ENCODE measurements around the gene SLC6A3.

Gene SLC6A3

DNA sequence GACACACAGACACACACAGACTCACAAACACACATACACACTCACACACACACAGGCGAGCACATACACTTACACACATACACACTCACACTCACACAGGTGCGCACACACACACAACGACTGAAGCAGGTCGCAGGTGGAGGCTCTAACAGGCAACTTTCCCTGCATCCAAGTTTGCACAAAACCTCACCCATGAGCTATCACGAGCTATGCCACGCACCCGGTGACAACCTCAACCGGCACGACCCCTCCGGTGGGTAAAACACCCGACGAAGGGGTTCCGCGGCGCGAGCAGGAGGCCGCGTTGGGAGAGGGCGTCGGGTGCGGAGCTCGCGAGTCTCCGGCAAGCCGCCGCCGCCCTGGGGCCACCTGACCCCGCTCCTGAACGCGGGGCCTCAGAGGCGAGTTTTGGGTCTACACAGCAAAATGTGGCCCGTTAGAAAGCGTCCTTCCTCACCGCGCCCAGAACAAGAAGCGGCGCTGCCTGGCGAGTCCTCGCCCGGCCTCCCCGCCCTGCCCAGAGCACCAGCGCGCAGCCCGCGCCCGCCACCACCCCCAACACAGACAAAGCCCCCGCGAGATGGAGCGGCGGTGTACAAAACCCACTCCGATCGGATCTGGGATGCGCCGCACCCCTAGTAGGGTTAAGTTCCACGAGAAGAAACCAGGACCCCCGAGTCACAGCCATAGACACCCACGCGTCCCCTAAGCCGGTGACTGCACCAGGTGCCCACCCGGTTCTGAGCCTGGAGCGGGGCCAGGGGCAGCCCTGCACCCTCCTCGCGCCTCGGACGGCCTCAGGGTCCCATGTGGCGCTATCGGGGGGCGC is 665 bp downstream of the SLC6A3 start:
- in situ Hi-C loops (cut with MboI; ENCODE audit: low pct_unique_long_range_greater_than_20kb, low sequenced_read_pairs), result no loop called here
- no peak for DNase-seq

DNA sequence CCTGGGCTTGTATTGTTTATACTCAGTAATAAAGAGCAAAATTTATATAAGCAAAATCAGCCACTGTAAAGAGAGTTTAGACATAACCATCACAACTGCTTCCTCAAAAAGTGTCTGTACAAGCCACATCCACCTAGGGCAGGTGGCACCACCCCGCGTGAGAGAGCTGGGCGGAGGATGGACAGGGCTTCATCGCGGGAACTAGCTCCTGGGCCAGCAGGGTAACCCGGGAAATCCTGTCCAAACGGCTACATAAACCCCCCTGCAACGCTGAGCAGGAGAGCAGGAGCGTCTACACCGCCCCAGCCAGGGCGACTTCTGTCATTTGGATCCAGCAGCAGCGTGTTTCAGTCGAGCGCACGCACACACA is 1.3 kb downstream of the SLC6A3 start:
- DNase-seq, result no peak
- in situ Hi-C loops (cut with MboI; ENCODE audit: low pct_unique_long_range_greater_than_20kb, low sequenced_read_pairs), result no loop called here

DNA sequence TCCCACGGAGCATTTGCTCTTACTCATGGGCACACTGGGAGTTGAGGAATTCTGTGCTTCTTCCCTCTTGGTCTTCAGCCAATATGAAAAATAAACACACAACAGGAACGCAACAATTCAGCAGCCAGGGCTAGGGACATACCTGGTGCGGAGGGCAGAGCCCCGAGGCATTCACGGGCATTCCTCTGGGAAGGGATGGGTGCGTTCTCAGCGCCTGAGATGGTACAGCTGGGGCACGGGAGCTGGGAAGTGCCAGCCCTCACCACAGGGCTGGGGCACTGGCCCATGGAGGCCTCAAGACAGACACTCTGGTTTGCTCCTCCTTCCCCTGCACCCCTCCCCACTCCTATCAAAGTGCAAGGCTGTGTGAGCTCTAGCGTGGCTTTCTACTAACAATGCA is 2.1 kb downstream of the SLC6A3 start:
- no peak for DNase-seq
- in situ Hi-C loops (cut with MboI; ENCODE audit: low pct_unique_long_range_greater_than_20kb, low sequenced_read_pairs), result no loop called here

DNA sequence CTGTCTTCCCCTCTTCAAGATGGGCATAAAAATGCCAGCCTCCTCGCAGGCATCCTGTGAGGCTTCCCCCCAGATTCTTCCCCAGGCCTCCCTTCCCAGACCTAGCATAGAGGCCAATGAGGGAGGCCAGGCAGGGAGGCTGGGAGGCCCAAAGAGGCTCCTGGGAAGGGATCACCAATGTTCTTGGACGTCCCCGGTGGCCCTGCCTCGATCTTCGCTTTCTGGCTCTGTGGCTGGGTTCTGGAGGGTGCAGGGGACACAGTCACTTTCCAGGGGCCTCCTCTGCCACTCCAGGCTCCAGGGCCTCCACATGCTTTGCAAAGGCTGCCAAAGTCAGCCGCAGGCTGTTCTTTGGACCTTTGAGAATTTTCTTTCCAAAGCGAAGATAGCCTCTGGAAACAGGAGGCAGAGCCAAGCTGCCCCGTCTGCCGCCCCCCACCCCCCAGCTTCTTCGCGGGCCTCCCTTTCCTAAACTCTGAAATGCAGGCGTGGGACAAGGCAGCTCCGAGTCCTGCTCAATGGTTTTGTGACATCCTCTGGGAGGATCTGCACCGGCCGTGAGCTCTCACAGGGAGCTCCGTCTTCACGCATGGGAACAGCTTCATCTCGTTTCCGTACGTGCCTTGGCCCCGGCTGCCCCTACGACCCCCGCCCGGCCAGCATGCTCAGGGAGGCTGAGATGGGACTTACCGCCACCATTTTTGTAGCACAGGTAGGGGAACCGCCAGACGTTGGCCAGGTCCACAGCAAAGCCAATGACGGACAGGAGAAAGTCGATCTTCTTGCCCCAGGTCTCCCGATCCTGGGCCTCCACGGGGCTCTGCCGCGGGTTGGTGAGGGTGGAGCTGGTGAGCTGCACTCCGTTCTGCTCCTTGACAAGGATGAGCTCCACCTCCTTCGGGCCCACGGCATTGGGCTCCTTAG is 2.8 kb downstream of the SLC6A3 start:
- DNase-seq, result no peak
- in situ Hi-C loops (cut with MboI; ENCODE audit: low pct_unique_long_range_greater_than_20kb, low sequenced_read_pairs), result no loop called here

DNA sequence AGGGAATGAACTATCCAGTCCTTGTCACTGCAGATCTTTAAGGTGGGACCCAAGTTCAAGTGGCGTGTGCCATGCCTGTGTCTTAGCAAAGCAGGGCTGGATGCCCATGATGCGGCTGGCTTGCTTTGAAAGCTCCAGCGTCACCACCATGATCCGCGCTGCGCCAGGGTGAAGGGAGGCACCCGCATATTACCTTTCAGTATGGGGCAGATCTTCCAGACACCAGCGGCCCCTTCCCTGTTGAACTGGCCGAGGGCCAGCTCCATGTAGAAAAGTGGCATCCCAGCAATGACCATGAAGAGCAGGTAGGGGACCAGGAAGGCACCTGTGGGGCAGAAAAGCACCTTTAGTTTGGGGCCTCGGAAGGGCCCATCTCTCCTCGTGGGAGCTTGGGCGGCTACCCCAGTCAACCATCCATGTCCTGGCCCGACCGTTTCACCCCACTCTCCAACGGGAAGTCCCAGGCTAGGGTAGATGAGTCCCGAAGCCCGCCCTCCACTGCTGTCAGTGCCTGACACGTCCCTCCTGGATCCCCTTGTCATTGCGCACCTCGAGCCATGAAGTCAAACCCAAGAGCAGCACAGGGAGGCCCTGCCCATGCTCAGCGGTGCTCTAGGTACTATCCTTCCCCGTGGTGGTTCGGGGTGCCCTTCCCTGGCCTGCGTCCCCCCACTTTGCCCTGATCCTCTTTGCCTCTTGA is 3.9 kb downstream of the SLC6A3 start:
- in situ Hi-C loops (cut with MboI; ENCODE audit: low pct_unique_long_range_greater_than_20kb, low sequenced_read_pairs), result no loop called here

DNA sequence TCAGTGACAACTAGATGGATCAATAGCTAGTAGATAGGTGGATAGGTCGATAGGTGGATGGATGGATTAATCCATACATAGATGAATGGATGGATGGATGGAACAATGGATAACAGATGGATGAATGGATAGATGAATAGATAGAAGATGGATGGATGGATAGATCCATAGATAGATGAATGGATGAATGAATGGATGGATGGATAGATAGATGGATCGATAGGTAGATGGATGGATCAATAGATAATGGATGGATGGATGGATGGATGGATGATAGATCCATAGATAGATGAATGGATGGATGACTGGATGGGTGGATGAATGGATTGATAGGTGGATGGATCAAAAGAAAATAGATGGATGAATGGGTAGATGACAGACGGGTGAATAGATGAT is 5.1 kb downstream of the SLC6A3 start:
- in situ Hi-C loops (cut with MboI; ENCODE audit: low pct_unique_long_range_greater_than_20kb, low sequenced_read_pairs), result no loop called here
- no peak for DNase-seq

More for the DNA sequence above, 3.9 kb downstream of the SLC6A3 start:
- no peak for DNase-seq

DNA sequence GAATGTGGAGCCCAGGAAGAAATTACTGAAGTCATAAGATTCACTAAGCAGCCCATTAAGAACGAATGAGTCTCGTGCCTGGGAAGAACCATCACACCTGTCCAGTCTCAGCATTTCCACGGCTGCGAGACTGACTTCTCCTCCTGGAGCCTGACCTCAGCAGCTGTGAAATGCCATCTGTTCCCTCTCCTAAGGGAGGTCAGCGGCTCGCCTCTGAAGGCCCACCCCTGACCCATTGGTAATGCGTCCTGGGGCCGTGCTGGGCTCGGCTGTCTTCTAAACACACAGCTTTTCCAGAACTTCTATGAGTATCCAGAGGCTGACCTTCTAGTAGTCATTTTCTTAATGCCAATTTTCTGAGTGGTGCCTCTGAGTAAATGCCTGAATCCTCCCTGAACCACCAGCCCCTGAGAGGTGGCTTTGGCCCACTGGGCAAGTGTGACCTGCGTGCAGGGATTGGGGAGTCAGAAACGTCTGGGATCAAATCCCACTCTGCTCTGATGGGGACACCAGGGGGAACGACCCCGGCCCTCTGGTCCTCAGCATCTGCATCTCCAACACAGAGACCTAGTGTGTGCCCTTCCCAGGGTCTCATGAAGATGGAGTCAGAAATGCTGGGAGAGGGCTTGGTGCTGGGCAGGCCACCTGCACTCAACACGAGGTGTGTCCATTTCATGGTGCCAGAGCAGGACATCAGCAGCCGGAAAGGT is 5.7 kb downstream of the SLC6A3 start:
- in situ Hi-C loops (cut with MboI; ENCODE audit: low pct_unique_long_range_greater_than_20kb, low sequenced_read_pairs), result no loop called here
- no peak for DNase-seq

DNA sequence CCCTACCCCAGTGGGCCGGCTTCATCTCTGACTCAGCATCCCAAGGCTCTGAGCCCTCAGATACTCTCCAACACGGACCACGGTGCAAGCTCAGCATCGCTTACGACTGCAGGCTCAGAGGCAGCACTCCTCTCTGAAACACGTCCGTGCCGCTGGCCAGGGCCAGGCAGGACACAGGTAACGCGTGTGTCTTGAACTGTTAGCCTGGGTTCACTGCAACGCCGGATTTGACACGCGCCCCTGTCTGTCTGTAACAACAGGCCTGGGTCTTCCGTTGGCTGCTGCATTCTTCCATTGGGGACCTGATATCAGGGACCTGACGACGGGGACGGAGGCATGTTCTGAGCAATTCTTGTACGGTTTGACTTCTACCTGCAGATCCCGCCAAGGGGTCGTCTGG is 6.4 kb downstream of the SLC6A3 start:
- in situ Hi-C loops (cut with MboI; ENCODE audit: low pct_unique_long_range_greater_than_20kb, low sequenced_read_pairs), result no loop called here
- DNase-seq, result no peak

DNA sequence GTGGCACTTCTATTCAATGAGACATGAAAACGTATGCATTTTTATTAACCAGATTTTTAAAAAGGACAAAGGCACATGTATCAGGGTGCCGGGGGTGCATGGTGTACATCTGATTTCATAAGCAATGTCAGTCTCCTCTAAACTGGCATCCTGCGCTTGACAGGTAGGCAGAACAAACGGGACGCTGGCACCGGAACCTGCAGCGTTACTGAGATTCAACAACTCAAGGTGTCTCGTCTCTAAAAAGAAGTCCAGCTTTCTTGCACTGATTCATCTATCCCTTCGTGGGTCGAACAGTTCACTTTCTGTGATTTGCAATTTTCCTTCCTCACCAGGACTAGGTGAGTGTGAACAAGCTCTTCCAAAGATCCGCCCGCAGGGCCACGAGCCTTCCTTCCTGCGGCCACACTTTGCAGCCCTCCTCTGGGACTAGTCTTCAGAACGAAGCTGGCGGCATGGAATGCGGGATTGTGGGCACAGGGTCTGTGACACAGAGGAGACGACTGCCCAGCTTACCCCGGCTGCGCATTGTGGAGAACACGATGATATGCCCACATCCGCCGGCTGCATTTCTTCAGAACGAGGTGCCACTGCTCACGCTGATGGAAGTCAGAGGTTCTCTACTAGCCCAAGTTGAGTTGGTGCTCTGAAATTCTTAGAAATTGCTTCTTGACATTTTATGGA is 7.2 kb downstream of the SLC6A3 start:
- in situ Hi-C loops (cut with MboI; ENCODE audit: low pct_unique_long_range_greater_than_20kb, low sequenced_read_pairs), result no loop called here

DNA sequence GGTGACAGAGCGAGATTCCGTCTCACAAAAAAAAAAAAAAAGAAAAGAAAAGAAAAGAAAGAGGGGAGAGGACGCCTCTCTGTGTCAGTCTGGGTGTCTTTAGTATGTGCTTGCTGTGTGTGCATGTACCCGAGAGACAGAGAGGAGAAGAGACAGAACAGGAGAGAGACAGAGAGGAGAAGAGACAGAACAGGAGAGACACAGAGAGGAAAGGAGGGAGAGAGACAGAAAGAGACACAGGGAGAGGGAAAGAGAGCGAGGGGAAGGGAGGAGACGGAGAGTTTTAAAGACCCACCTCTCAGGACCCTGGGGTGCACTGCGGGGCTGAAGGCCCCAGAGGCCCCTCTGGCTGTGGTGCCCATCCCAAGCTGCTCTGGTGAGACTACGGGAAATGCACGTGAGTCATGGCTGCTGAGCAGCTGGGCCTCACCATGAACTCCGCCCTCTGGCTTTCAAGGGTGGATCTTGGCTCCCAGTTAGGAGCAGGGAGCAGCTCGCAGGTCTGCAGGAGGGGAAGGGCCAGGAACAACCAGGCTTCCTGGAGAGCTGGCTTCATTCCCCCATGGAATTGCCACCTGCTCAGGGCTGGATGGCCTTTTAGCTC is 7.9 kb downstream of the SLC6A3 start:
- no peak for DNase-seq
- in situ Hi-C loops (cut with MboI; ENCODE audit: low pct_unique_long_range_greater_than_20kb, low sequenced_read_pairs), result no loop called here

More for the DNA sequence above, 7.2 kb downstream of the SLC6A3 start:
- no peak for DNase-seq

DNA sequence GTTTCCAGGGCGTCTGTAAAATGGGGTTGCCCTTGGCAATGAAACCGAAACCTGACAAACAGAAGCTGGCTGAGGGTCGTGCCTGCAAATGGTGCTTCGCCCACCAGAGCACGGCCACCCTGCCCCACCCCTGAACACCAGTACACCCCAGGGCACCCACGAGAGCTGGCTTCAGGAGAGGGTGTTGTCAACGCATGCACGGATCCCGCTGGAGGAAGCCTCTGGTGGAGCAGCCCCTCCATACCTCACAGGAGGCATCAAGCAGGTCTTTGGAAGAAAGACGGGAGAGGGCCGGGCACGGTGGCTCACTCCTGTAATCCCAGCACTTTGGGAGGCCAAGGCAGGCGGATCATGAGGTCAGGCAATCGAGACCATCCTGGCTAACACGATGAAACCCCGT is 8.6 kb downstream of the SLC6A3 start:
- in situ Hi-C loops (cut with MboI; ENCODE audit: low pct_unique_long_range_greater_than_20kb, low sequenced_read_pairs), result no loop called here
- DNase-seq, result no peak

DNA sequence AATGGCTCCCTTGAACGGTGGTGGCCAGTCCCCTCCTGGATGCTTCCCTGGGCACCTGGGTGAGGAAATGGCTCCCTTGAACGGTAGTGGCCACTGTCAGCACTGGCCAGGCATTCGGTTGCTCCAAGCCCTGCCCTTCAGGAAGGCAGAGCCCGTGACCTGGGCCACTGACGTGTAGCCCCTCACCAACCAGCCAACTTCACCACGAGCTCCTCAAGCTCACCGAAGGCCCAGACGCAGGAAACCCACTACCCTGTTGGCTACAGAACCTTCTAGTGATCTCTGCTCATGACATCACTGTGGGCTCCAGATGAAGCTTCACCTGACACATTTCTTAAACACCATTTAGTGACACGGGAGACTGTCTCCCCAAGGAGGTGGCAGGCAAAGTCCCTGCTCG is 9.2 kb downstream of the SLC6A3 start:
- in situ Hi-C loops (cut with MboI; ENCODE audit: low pct_unique_long_range_greater_than_20kb, low sequenced_read_pairs), result no loop called here
- no peak for DNase-seq

DNA sequence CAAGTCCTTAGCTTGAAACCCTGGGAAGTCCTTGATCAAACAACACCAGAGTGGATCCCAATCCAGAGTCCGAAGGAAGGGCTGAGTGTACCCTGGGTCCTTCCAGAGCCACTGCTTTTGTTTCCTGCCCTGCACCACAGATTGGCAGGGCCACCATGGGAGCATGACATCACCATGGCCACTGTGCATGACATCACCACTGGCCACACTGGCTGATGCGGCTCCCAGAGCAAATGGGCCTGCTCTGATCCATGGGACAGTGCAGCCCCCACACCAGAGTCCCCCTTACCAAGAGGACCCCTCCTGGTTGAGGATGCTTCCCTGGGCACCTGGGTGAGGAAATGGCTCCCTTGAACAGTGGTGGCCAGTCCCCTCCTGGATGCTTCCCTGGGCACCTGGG is 9.9 kb downstream of the SLC6A3 start:
- DNase-seq, result no peak
- in situ Hi-C loops (cut with MboI; ENCODE audit: low pct_unique_long_range_greater_than_20kb, low sequenced_read_pairs), result no loop called here

DNA sequence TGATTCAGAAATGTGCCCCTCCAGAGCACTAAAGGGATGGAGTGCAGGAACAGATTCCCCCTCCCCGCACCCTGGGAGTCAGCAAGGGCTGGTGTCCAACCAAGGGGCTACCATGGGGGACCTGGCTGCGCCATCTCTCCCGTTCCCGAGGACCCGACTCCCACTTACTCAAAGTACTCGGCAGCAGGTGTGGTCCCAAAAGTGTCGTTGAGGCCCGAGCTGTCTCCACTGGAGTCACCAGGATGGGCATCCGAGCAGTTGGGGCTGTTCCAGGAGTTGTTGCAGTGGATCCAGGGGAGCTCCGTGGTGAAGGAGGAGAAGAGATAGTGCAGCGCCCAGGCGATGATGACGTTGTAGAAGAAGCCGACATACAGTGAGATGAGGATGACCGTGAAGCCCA is 12.9 kb downstream of the SLC6A3 start:
- in situ Hi-C loops (cut with MboI; ENCODE audit: low pct_unique_long_range_greater_than_20kb, low sequenced_read_pairs), result no loop called here
- DNase-seq, result no peak

DNA sequence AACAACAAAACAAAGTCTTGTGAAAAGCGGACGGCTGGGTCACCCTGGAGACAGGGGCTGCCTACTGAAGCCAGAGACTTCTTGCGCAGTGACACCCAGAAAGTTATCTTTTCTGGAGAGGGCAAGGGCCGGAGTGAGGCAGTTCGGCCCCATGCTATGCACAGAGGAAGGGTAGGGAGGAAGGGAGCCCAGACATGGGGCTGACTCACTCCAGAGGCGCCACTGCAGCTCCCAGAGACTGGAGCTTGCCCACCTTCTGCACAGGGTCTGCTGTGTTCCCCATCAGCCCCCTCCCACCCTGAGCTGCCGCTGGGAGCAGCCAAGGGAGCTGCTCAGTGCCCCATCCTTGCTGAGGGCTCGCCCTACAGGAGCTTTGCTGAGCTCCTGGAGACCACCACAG is 13.3 kb downstream of the SLC6A3 start:
- no peak for DNase-seq
- in situ Hi-C loops (cut with MboI; ENCODE audit: low pct_unique_long_range_greater_than_20kb, low sequenced_read_pairs), result no loop called here

DNA sequence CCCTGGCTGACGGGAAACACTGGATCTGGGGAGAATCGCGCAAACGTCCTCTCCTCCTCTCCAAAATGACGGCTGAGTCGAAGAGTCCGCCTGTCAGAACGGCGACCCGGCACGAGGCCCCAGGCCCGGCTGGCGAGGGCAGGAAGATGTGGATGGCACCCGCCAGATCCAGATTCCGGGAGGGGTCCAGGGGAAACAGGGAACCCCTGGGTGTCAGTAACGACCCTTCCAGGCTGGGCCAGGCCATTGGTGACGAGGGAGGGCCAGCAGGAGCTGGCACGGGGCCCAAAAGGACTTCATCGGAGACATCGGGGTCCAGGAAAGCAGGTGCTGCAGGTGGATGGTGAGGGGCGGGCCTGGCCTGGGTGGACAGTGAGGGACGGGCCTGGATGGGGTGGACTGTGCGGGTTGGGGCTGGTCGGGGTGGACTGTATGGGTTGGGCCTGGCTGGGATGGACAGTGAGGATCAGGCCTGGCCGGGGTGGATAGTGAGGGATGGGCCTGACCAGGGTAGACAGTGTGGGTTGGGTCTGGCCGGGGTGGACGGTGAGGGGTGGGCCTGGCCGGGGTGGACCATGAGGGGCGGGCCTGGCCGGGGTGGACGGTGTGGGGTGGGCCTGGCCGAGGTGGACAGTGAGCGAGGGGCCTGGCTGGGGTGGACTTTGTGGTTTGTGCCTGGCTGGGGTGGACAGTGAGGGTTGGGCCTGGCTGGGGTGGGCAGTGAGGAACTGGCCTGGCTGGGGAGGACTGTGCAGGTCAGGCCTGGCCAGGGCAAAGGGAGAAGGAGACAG is 14.0 kb downstream of the SLC6A3 start:
- DNase-seq, result no peak
- in situ Hi-C loops (cut with MboI; ENCODE audit: low pct_unique_long_range_greater_than_20kb, low sequenced_read_pairs), result no loop called here

DNA sequence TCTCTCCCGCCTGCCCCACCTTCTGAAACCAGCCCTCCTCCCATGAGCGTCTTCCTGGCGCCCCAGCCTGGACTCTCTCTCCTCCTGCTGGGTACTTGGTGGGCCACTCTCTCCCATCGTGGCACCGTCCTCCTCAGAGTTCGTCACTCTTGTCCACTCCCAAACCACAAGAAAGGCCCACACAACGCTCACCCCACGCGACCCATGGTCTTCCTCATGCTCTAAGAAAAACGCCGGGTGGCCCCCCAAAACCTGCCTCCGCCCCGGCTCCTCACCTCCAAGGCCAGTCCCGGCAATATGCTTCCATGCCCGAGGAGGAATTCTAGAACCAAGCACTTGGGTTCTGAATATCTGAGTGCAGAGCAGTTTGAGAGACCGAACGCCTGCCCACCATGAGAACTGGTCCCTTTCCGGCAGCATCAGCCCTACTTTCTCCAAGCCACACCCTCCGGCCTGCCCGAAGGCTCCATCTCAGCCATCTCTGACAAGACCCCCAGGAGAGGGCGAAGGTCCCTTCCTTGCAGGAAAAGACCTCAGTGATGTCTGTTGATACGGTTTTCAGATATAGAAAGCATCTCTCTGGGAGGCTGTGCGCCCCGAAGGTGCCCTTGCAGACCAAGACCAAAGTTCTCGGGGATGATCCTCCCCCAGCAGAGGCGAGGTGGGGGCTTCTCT is 15.0 kb downstream of the SLC6A3 start:
- in situ Hi-C loops (cut with MboI; ENCODE audit: low pct_unique_long_range_greater_than_20kb, low sequenced_read_pairs), result no loop called here
- no peak for DNase-seq
